HG03565 (cell line): ENCODE results near the gene PSMB1.
"Not testable (repeated sequence)": the region's sequence is repeated elsewhere in the genome, so short reads cannot be mapped to it uniquely, and the experiment has no call there.

Source experiments
- ATAC-seq: cut with Tn5 transposase; IDR thresholded peaks from one replicate; pipeline ENCODE4 v1.9.1; 2021; ENCODE audit warnings: mild to moderate bottlenecking, moderate library complexity; ENCODE audit not compliant: unreplicated experiment

PSMB1 gene

DNA sequence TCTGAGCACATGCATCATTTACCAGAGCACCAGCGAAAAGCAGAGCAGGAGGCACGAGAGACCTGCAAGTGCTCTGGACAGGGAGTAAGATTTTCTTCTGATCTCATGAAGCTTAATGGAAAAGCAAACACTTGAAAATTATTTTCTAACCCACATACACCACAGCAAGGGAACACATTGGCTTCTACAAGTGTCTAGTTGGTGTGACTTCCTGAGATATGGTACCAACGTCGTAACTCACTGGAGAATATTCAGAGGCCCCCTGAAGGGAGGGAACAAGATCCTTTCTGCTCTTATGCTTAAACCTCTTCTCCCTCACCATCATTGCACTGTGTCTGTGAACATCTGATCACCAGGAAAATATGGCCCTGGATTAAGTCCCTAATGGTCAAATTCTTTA is 48.6 kb downstream of the PSMB1 start:
- ATAC-seq: no peak

DNA sequence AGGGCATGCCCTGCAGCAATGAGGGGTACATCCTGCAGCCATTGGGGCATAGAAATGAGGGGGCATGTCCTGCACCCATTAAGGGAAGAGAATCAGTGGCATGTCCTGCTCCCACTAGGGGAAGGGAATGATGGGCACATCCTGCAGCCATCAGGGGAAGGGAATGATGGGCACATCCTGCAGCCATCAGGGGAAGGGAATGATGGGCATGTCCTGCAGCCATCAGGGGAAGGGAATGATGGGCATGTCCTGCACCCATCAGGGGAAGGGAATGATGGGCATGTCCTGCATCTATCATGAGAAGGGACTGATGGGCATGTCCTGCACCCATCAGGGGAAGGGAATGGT is 49.7 kb downstream of the PSMB1 start:
- ATAC-seq: no peak

DNA sequence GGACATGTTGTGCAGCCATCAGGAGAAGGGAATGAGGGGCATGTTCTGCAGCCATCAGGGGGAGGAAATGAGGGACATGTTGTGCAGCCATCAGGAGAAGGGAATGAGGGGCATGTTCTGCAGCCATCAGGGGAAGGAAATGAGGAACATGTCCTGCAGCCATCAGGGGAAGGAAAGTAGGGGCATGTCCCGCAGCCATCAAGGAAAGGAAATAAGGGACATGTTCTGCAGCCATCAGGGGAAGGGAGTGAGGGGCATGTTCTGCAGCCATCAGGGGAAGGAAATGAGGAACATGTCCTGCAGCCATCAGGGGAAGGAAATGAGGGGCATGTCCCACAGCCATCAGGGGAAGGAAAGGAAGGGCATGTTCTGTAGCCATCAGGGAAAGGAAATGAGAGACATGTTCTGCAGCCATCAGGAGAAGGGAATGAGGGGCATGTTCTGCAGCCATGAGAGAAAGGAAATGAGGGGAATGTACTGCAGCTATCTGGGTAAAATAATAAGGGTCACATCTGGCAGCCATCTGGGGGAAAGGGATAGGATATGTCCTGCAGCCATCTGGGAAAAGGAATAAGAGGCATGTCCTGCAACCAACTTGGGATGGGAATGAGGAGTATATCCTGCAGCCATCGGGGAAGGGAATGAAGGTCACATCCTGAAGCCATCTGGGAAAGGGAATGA is 50.2 kb downstream of the PSMB1 start:
- ATAC-seq: not testable (repeated sequence)

DNA sequence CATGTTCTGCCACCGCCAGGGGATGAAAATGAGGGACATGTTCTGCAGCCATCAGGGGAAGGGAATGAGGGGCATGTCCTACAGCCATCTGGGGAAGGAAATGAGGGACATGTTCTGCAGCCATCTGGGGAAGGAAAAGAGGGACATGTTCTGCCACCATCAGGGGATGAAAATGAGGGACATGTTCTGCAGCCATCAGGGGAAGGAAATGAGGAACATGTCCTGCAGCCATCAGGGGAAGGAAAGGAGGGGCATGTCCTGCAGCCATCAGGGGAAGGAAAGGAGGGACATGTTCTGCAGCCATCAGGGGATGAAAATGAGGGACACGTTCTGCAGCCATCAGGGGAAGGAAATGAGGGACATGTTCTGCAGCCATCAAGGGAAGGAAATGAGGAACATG is 50.8 kb downstream of the PSMB1 start:
- not testable (repeated sequence) for ATAC-seq

DNA sequence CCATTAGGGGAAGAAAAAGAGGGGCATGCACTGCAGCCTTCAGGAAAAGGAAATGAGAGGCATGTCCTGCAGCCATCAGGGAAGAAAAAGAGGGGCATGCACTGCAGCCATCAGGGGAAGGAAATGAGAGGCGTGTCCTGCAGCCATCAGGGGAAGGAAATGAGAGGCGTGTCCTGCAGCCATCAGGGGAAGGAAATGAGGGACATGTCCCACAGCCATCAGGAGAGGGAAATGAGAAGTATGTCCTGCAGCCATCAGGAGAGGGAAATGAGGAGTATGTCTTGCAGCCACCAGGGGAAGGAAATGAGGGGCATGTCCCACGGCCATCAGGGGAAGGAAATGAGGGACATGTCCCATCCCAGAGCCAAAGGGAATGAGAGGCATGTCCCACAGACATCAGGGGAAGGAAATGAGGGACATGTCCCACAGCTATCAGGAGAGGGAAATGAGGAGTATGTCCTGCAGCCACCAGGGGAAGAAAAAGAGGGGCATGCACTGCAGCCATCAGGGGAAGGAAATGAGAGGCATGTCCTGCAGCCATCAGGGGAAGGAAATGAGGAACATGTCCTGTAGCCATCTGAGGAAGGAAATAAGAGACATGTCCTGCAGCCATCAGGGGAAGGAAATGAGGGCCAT is 52.0 kb downstream of the PSMB1 start:
- ATAC-seq: no peak

DNA sequence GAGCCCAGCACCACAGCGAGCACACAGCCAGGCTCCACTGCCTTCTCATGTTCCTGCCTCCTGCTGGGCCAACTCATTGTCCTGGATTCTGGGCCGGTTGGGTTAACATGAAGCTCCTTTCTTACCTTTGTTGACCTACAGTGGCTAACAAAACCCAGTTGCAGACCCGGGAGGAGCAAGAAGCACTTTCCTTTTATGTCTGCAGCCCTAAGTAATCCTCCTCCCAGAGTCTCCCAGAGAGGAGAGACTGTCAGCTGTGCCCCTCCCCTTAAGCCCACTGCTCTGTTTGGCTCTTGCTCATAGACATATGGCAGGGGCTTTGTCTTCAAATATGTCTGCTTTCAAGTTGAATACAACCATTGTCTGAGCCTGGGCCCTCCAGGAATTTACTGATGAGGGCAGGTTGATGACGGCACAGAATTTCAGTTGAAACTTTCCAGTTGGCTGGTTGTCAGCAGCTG is 55.2 kb downstream of the PSMB1 start:
- no peak for ATAC-seq

DNA sequence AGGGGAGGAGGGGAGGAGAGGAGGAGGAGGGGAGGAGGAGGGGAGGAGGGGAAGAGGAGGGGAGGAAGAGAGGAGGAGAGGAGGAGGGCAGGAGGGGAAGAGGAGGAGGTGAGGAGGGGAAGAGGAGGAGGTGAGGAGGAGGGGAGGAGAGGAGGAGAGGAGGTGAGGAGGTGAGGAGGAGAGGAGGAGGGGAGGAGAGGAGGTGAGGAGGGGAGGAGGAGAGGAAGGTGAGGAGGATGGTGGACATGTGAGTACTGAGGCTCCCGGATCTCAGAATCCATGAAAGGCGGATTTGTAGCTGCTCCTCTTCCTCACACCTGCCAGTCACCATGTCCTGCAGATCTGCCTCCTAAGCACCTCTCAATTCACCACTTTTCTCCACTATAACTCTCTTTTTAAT is 59.8 kb downstream of the PSMB1 start:
- no peak for ATAC-seq

DNA sequence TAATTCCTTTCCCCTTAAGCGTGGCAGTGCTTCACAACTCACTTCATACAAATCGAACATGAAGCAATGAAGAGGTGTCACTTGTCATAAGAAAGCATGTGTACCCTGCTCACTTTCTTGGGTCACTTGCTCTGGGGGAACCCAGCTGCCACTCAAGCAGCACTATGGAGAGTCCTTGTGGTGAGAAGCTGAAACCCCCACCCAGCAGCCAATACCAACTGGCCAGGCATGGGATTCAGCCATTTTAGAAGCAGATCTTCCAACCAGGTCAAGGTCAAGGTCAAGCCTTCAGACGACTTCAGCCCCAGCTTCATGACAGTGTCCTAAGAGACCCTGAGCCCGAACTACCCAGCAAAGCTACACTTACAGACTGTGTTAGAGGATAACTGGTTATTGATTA is 62.8 kb downstream of the PSMB1 start:
- ATAC-seq: no peak

DNA sequence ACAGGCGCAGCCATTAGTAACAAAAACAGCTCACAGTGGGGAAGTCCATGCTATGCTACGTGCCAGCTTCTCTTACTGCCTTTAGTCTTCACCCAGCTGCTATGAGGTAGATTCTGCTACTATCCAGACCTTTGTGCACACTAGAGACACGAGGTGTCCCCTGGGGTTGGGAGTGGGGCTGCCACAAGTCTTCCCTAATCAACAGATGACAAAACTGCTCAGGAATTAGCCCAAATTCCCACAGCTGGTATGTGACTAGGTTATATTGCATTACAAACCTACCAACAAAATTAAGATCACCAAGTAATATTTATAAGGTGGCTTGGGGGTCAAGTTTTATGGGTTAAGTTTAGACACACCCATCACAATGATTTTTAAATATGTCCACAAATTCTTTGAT is 63.3 kb downstream of the PSMB1 start:
- no peak for ATAC-seq

DNA sequence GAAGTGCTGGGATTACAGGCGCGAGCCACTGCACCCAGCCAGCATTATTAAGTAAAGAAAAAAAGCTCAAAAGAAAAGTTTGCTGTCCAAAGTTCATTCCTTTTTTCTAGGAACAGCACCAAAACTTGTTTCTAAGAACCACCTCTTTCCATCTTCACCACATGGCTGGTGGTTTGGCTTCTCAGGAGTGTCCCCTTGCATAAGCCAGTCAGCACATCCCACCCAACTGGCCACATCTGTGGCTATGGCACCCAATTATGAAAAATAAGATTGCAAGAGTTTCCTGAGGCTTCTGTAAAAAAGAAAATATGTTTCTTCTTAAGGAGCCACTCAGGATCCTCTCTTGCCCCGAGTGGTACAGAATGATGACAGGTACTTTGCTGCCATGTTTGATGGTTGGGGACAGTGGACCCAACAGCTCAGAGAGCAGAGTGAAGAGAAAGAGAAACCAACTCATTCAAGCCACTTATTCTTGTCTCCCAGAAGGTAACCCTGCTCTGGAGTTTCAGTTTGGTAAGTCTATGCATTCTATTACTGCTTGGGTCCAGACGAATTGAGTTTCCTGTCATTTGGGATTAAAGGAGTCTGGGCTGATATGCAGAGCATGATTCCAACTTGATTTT is 65.3 kb downstream of the PSMB1 start:
- no peak for ATAC-seq

DNA sequence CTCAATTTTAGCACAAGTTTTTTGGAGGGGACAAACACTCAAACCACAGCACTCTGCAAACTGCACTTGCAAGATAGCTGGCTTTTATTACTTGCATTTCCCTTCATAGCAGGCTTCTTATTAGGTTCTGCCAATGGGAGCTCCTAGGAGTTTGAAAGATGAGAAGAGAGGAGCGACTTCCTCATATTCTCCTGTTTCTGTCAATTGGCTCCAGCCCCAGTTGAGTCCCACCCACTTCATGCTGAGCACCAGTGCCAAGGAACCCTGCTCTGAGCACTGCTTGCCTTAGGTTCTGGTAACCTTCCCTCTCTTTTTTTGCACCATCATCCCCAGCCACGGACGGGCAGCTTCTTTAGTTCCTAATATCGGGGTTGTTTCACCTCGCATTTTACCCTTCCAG is 67.9 kb downstream of the PSMB1 start:
- ATAC-seq: no peak
